GM15510 (cell line): ENCODE results near the gene EIF3L.

Source experiments
- POLR2A ChIP-seq: IDR thresholded peaks from 3 replicates; pipeline ENCODE4 v1.6.1; 2011; ENCODE audit warnings: borderline replicate concordance; ENCODE audit not compliant: insufficient read length; ENCODE audit errors: extremely low read depth

EIF3L gene

DNA sequence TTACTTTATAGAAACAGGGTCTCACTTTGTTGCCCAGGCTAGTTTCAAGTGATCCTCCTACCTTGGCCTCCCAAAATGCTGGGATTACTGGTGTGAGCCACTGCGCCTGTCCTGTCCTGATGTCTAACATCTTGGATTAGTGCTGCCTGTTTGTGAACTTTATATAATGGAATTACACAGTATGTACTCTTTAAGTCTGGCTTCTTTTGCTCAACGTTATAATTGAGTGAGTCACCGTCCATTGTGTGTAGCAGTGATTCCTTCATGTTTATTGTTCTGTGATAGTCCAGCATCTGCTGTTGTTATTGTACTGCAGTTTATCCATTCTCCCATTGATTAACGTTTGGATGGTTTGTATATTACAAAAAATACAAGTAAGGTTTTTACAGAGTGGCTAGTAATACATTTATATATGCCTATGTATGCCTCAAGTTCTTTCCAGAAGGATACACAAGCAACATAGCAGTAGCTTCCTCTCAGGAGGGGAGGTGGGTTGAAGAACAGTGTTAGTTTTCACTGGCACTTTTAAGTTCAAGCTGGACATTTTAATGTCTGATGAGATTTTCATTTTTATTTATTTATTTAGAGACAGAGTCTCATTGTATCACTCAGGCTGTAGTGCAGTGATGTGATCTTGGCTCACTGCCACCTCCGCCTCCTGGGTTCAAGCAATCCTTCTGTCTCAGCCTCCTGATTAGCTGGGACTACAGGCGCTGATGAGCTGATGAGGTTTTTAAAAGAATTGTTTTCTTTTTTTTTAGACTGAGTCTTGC, 31.6 kb downstream of the EIF3L start:
- no peak for TF ChIP-seq POLR2A

DNA sequence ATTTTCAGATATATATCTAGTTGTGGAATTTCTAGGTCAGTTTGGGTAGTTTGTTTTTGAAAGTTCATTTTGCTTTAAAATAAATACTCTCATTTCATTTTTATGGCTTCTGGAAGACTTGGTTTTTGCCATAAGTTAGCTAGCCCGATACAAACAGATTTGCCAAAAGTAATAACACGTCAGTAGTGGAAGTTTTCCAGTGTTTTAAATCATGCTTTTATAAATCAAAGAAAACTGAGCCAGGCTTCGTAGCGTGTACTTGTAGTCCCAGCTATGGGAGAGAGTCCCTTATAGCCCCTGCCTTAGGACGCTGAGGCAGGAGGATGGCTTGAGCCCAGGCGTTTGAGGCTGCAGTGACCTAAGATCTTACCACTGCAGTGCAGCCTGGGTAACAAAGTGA, 35.2 kb downstream of the EIF3L start:
- TF ChIP-seq POLR2A, result no peak

DNA sequence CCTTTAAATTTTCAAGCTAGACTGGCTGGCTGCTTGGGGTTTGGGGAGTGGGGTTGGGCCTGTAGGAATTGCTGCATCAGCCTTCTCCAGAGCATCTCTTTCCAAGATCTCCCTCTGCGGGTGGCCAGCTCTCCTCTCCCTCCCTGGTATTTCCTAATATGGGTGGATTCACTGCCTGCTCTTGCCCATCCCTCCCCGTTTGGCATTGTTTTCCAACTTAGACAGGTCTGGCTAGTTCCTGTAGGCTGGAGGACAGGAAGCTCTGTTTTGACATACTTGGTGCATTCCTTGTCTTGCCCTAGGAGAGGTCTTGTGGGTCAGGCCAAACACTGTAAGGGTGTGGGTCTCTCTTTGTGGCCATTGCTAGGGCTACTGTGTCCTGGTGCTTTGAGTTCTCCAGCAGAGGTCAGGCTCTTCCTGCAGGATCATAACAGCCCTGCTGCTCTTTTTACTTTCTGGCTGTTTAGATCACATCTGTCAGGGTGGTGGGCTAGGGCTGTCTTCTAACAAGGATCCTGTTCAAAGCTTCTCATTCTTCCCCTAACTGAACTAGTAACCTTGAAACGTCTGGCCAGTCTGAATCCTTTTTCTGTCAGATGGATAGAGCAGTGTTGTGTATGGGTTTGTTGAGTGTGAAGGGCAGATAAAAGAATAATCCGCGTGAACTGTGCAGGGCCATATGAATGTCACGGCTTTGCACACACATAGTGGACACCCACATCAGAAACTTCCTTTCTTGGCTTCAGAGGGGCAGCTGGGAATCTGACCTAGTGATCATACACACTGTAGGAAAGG, 38.6 kb downstream of the EIF3L start:
- TF ChIP-seq POLR2A, result no peak

DNA sequence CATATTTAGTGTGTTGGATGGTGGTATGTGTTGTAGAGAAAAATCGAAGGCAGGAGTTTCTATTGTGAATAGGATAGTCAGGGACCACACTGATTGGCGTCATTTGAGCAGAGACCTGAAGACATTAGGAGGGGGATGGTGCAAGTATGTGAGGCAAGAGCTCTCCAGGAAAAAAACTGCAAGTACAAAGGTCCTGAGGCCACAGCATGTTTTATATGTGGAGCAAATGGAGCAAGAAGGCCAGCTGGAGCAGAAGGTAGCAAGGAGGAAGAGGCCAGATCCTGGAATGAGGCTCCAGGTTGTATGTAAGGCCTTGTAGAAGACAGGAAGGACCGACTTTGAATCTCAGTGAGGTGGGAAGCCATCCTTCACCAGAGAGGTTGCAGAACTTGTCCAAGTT, 42.7 kb downstream of the EIF3L start:
- no peak for TF ChIP-seq POLR2A

DNA sequence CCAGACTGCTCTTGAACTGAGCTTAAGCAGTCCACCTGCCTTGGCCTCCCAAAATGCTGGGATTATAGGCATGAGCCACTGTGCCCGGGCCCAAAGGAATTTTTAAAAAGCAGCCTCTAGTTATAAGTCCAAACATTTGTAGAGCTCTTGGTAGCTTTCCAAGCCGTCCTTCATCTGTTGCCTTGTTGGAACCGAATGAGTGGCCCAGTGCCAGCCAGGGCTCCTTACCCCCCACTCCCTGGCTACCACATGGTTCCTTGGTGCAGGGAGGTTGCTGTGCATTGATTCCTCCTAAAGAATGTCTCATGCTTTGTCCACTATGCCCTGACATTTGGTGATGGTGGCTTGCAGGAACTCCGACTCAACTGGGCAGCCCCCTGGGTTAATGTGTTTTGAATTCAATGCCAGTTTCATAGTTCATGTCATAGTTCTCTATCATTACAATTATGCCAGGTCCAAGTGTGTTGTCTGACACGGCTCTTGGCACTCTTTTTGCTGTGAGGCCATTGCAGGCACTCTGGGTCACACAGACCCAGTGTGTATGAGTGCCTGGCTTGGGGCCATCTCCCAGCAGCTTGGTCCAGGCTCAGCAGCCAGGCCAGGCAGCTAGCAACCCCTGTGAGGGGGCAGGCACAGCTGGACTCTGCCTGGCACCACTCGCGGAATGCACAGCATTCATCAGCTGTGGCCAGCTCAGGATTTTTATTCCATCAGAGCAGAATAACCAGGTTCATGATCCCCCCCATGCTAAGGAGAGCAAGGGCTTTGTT, 43.5 kb downstream of the EIF3L start:
- TF ChIP-seq POLR2A, result no peak

DNA sequence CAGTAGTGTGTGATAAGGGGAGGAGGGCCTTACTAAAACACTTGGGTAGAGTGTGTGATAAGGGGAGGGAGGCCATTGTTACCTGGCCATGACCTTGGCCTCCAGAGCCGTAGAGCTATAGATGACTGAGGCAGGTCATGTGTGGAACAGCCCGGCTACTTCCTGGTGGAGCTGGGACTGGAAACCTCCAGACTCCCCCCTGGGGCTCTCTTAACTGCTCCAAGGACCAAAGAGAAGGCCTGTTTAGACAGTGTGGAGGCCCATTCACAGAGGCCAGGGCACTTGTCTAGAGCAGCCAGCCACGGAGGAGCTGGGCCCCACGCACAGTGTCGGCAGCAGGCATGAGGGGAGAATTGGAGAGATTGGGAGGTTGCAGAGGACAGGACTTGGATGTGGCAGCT, 44.4 kb downstream of the EIF3L start:
- no peak for TF ChIP-seq POLR2A

DNA sequence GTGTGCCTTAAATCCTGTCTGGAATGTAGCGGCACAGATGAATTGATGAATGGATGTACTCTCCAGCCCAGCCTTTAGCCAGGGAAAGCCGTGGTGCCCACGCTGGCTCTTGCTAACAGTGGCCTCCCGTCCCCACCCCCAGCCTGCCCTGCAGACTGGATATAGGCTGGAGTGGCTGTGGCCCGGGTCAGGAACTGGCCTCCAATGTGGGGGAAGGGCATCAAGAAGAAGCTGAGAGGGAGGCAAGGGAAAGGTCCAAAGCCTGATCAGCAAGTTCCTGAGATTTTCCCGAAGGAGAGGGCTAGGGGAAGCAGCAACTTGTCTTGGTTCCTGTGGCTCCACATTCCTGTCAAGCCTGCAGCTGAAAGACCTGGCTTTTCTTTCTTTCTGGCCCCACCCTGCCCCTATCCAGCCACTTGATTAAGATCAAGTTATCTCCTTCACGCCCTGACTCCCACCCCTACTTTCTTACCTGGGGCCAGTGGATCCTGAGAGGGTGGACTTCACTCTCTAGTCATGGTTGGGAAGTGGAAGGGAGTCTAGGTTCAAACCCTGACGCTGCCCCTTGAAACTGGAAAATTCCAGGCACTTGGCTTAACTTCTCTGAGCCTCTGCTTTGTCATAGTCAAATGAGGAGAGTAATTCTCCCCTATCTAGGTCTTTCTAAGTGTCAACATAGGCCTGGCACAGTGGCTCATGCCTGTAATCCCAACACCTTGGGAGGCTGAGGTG, 45.9 kb downstream of the EIF3L start:
- TF ChIP-seq POLR2A, result no peak

DNA sequence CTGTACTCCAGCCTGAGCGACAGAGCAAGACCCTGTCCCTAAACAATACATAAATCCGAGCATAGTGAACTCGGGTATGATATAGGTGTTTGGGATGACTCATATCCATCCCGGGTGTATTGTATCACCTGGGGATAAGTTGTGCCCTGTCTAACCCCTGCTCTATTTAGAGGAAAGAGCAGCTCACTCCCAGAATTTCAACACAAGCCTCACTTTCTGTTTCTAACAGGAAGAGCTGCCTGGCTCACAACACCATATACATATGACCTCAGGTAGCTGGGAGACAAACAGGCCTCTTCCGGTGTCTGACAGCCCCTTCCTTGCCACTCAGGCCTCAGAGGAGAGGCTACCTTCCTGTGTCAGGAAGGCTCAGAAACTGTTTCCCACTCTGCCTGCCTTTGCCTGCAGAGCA, 47.0 kb downstream of the EIF3L start:
- peak; percentile 39 for TF ChIP-seq POLR2A

DNA sequence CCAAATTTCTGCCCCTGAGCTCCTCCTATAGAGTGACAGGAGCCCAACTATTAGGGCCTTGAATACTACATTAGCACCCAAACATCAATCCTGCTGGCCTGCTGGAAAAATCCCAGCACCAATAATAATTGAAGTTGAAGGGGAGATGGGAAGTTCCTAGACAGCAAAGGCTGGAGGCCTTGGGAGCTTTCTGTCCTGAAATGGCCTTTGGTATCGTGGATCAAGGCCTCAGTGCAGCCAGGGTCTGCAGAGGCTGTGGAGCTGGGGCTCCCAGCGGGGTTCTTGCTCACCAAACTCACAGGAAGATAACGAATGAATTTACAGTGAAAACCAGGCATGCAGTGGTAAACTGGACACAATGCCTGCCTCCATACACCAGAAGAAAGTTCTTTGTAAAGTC, 47.7 kb downstream of the EIF3L start:
- TF ChIP-seq POLR2A, result no peak

DNA sequence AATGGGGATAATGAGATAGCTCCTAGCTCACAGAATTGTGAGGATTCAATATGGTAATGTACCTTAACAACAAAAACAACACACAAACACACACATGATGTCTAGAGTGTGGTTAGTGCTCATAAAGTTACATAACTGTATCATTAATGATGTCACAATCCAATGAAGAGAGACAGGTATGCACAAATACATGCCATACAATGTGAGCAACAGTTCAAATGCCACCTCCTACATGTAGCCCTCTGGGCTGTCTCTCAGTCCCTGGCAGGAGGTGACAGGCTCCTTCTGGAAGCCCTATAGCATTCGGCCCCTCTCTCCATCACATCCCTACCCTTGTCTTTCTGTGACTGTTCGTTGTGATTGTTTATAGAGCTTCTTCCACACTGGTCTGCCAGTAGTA, 48.6 kb downstream of the EIF3L start:
- no peak for TF ChIP-seq POLR2A

DNA sequence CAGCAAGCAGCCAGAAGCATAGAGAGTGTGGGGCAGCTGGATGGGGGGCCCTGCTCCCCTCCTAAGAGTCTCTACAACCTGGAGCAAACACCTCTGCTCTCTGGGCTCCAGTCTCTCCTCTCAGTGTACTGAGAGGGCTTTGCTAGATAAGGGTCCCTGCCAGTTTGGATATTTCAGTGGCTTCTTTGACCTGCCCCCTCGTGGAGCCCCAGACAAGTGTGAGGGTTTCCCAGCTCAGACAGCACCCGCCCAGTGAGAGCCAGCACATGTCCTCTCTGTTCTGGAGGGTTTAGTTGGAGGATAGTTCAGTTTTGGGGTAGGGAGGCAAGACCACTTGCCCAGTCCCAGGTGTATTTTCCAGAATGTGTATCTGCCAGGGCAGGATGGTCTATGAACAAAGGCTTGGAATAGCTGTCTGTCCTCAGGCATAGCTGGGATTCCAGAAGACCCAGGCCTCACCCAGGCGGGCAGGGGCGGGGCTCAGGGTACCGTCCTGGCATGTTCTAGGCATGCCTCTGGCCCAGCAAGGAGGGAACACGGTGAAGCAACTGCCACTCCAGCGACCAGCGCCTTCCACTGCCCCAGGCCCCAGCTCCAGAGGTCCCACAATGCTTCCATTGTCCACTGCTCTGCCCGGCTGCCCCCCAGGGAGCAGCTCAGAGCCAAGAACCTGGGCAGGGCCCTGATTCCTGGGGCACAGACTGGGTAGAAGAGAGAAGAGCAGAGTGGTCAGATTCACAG, 49.4 kb downstream of the EIF3L start:
- no peak for TF ChIP-seq POLR2A

DNA sequence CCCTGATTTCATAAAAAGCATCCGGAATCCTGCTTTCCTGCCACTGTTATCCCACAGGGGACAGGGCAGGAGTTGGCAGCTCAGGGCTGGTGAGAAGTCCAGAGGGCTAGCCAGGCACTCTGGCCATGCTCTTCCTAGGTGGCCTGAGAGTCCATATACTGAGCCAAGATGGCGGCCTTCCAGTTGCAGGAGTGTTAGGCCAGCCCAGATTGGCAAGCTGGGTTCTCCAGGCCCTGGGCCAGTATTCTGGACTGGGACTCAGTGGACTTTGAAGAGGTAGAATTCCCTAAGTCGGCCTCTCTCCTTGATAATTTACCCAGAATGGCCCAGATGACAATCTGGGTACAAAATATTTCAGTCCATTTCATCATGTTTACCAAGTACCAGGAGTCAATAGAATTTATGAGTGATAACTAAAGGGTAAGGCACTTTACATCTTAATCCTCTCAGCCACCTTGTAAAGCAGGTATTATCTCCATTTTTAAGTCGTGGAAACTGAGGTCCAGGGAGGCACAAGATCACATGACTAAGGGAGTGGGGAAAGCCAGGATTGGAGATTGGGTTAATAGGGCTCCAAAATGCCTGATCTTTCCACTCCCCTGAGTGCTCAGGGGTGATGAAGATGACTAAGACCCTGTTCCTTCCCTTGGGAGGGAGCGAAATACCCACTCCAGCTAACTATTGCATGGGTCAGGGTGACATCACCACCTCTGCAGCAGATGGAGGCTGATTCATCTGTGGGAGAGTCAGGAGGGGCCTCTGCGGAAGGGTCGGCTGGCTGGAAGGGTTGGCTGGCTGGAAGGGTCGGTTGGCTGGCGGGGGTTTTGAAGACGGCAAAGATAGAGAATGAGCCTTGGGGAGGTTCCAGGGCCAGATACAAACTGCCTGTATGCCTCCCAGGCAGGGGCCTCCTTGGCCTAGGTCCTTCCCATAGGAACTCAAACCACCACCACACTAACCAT, 55.6 kb downstream of the EIF3L start:
- TF ChIP-seq POLR2A, result no peak
